CD4-positive, alpha-beta T cell (primary cell): ENCODE measurements around the gene DSCAML1. TPM values are rescaled to one million over a fixed set of nuclear protein-coding genes. Genes with fewer than 3 reads are reported as not detected.

Experiments
- ATAC-seq: fragments of 200-7000 bp; cut with Tn5 transposase; one replicate; pipeline ENCODE4 v1.10.0; 2022; ENCODE audit warnings: mild to moderate bottlenecking; ENCODE audit not compliant: poor library complexity
- CTCF ChIA-PET: fragments of 350-600 bp; sonication (Branson Sonifier 250); formaldehyde crosslinking; loops from one replicate; lab custom pipeline; 2021; ENCODE audit warnings: antibody characterized with exemption, inconsistent platforms; lab: Charles Lee
- POLR2A ChIA-PET: fragments of 350-600 bp; sonication (Branson Sonifier 250); formaldehyde crosslinking; loops from one replicate; lab custom pipeline; 2021; ENCODE audit warnings: antibody characterized with exemption, inconsistent platforms; lab: Charles Lee
- DNase-seq, 14 experiments: peaks; one replicate each; pipeline ENCODE4 v3.0.0-alpha.2; 2013 to 2020; ENCODE audit warnings: mixed read lengths in 2 of 14
- H3K27ac ChIP-seq, 2 donors: one replicate each; pipeline versions ENCODE4 v1.5.1 to v1.7.0; 2013; ENCODE audit warnings: low read length in 2 of 2, low read depth in 1 of 2, mild to moderate bottlenecking in 1 of 2
- H3K27me3 ChIP-seq, 2 experiments: 1 replicate in 1 of 2; 2 replicates in 1 of 2; pipeline versions ENCODE4 v1.6.1 to v1.7.0; 2013; ENCODE audit warnings: low read length in 2 of 2, control low read depth in 1 of 2, mild to moderate bottlenecking in 1 of 2, moderate library complexity in 1 of 2; ENCODE audit not compliant: insufficient read depth in 2 of 2, control insufficient read depth in 1 of 2
- H3K36me3 ChIP-seq: one replicate; pipeline ENCODE4 v1.6.1; 2013; ENCODE audit warnings: low read length, control low read depth; ENCODE audit not compliant: insufficient read depth
- H3K4me1 ChIP-seq: one replicate; pipeline ENCODE4 v1.6.1; 2013; ENCODE audit warnings: low read length, control low read depth; ENCODE audit not compliant: insufficient read depth
- H3K4me3 ChIP-seq: one replicate; pipeline ENCODE4 v1.5.1; 2013; ENCODE audit warnings: mild to moderate bottlenecking, low read length, moderate library complexity
- H3K9me3 ChIP-seq, 2 experiments: 1 replicate in 1 of 2; 2 replicates in 1 of 2; pipeline versions ENCODE4 v1.6.1 to v1.7.0; 2013; ENCODE audit warnings: low read length in 2 of 2, mild to moderate bottlenecking in 2 of 2, control low read depth in 1 of 2, moderate library complexity in 1 of 2; ENCODE audit not compliant: control insufficient read depth in 1 of 2, insufficient read depth in 1 of 2
- H3K27ac Mint-ChIP-seq: one replicate; pipeline ENCODE4 v1.8.0; 2020; ENCODE audit warnings: mixed read lengths
- H3K27me3 Mint-ChIP-seq: one replicate; pipeline ENCODE4 v1.8.0; 2021; ENCODE audit warnings: mixed read lengths
- H3K36me3 Mint-ChIP-seq: one replicate; pipeline ENCODE4 v1.8.0; 2021; ENCODE audit warnings: low read depth, mixed read lengths
- H3K4me1 Mint-ChIP-seq: one replicate; pipeline ENCODE4 v1.8.0; 2021; ENCODE audit warnings: low read depth, mixed read lengths
- H3K4me3 Mint-ChIP-seq: one replicate; pipeline ENCODE4 v1.8.0; 2020; ENCODE audit warnings: mild to moderate bottlenecking, mixed read lengths
- H3K9me3 Mint-ChIP-seq: one replicate; pipeline ENCODE4 v1.8.0; 2020; ENCODE audit warnings: mixed read lengths
- CTCF ChIP-seq: fragments of 200-600 bp; IDR thresholded peaks from one replicate; pipeline ENCODE4 v1.8.0; 2022; ENCODE audit warnings: antibody characterized with exemption, mild to moderate bottlenecking
- intact Hi-C, 2 experiments: fragments of 100-400 bp; cut with DNase I in 1 of 2; cut with micrococcal nuclease in 1 of 2; formaldehyde crosslinking; loops; one replicate each; pipeline versions ENCODE4 v1.15.1 to v1.9.0; 2023 to 2025; cut with DNase I, micrococcal nuclease
- total RNA-seq, 174 experiments: library from RNA in 2 of 174; stranded (reverse) in 2 of 174; gene quantifications; one replicate each; pipeline ENCODE4 v1.2.3 and lab custom pipeline; 2021 to 2026

Gene DSCAML1
- total RNA-seq, 2 experiments from 2014 or later: 0.22 to 0.61 TPM

GRCh38 chr11:117572129-117572528 is 224.9 kb downstream of the DSCAML1 start:
- Histone ChIP-seq H3K9me3 (no peaks in the 10 kb centered on the region), H3K4me3 (no peak overlapping the region), H3K4me1 (no peaks in the 10 kb centered on the region), H3K36me3 (no peaks in the 10 kb centered on the region), H3K27me3 (no peaks in the 10 kb centered on the region), H3K27ac (no peak overlapping the region)
- no peak overlapping the region for H3K27ac Mint-ChIP-seq
- DNase-seq (no peak), ATAC-seq (no peak)
- H3K4me3 Mint-ChIP-seq: no peak overlapping the region
- H3K9me3 Mint-ChIP-seq: no peaks in the 10 kb centered on the region
- POLR2A ChIA-PET: no interaction called here
- no peaks in the 10 kb centered on the region for H3K4me1 Mint-ChIP-seq
- CTCF ChIA-PET: no interaction called here
- peaks cover 9% of the 10 kb centered on the region for H3K27me3 Mint-ChIP-seq
- intact Hi-C loops: no loop called here
- H3K36me3 Mint-ChIP-seq: no peaks in the 10 kb centered on the region
- no peak for TF ChIP-seq CTCF

- intact Hi-C loops: no loop called here
- Mint-ChIP-seq H3K27ac (no peak overlapping the region), H3K36me3 (no peaks in the 10 kb centered on the region), H3K4me1 (no peaks in the 10 kb centered on the region), H3K4me3 (no peak overlapping the region), H3K9me3 (no peaks in the 10 kb centered on the region), H3K27me3 (peaks cover 9% of the 10 kb centered on the region)
- Histone ChIP-seq H3K9me3 (no peaks in the 10 kb centered on the region), H3K27ac (no peak overlapping the region), H3K4me1 (no peaks in the 10 kb centered on the region), H3K4me3 (no peak overlapping the region), H3K36me3 (no peaks in the 10 kb centered on the region), H3K27me3 (no peaks in the 10 kb centered on the region)
- ChIA-PET POLR2A (no interaction called here), CTCF (no interaction called here)
- no peak for TF ChIP-seq CTCF
- ATAC-seq (no peak), DNase-seq (no peak)
Measured at GRCh38 chr11:117570701-117571100, 226.3 kb downstream of the DSCAML1 start.

GRCh38 chr11:117569911-117570310 is 227.1 kb downstream of the DSCAML1 start:
- no peaks in the 10 kb centered on the region for H3K36me3 ChIP-seq
- no peaks in the 10 kb centered on the region for H3K9me3 ChIP-seq
- DNase-seq (no peak), ATAC-seq (no peak)
- no peaks in the 10 kb centered on the region for H3K9me3 Mint-ChIP-seq
- no peak overlapping the region for H3K27ac Mint-ChIP-seq
- H3K36me3 Mint-ChIP-seq: no peaks in the 10 kb centered on the region
- H3K4me3 Mint-ChIP-seq: no peak overlapping the region
- CTCF ChIA-PET: no interaction called here
- TF ChIP-seq CTCF: no peak
- intact Hi-C loops: no loop called here
- POLR2A ChIA-PET: no interaction called here
- H3K27me3 ChIP-seq: no peaks in the 10 kb centered on the region
- H3K27ac ChIP-seq: no peak overlapping the region
- peaks cover 17% of the 10 kb centered on the region for H3K27me3 Mint-ChIP-seq
- no peaks in the 10 kb centered on the region for H3K4me1 Mint-ChIP-seq
- H3K4me1 ChIP-seq: no peaks in the 10 kb centered on the region
- no peak overlapping the region for H3K4me3 ChIP-seq
